ENCODE measurements around the gene TMEM181. TPM values are rescaled to one million over a fixed set of nuclear protein-coding genes. Genes with fewer than 3 reads are reported as not detected.
"Not testable (repeated sequence)": the region's sequence is repeated elsewhere in the genome, so short reads cannot be mapped to it uniquely, and the experiment has no call there.

The TMEM181 gene
- total RNA-seq, 2 donors from 2014 or later, result 13.9 to 14.4 TPM

DNA sequence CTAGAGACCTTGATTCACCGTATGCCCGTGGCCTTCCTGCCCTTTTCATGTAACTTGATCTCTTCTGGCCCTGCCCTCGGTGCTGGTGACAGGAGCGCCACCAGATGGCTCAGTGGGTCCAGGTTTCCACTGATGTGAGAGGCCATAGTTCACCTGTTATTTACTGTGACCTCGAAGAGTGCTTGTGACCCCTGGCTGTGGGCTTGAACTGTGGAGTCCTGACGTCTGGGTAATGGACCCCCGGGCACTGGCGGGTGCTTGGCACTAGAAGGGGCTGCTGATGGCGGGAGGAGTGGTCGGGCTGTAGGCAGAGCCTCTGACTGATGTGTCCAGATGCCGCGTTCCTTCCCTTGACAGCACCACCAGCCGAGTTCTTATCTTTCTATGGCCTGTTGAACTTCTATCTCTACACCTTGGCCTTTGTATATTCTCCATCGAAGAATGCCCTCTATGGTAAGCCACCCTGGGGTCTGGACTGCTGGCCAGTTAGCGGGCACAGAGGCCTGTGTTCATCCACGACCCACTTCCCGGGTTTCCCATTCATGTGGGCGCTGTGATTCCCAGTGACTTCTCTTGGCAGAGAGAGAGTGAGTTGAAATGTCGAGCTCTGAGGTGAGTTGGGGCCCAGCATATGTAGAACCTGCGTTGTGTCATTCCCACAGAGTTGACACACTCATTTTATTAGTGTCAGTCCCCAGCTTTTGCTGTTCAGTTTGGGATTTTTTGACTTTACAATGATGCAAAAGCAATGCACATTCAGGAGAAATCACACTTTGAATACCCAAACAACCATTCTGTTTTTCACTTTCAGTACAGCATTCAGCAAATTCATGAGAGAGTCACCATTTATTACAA lies 69.7 kb downstream of the TMEM181 start:
- no peaks in the 10 kb centered on the region for H3K27me3 ChIP-seq
- peak; percentile 56 for DNase-seq (ENCODE audit: low spot score)
- TF ChIP-seq, protein P1, sequence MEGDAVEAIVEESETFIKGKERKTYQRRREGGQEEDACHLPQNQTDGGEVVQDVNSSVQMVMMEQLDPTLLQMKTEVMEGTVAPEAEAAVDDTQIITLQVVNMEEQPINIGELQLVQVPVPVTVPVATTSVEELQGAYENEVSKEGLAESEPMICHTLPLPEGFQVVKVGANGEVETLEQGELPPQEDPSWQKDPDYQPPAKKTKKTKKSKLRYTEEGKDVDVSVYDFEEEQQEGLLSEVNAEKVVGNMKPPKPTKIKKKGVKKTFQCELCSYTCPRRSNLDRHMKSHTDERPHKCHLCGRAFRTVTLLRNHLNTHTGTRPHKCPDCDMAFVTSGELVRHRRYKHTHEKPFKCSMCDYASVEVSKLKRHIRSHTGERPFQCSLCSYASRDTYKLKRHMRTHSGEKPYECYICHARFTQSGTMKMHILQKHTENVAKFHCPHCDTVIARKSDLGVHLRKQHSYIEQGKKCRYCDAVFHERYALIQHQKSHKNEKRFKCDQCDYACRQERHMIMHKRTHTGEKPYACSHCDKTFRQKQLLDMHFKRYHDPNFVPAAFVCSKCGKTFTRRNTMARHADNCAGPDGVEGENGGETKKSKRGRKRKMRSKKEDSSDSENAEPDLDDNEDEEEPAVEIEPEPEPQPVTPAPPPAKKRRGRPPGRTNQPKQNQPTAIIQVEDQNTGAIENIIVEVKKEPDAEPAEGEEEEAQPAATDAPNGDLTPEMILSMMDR (IDR thresholded peaks at IDR 0.05), result peak in 1 of 2 donors; percentile 55
- H3K4me3 ChIP-seq, result no peak overlapping the region
- H3K36me3 ChIP-seq, result peaks cover 14% of the 10 kb centered on the region
- no peaks in the 10 kb centered on the region for H3K9me3 ChIP-seq
- peak overlapping the region; percentile 58 to 79 for H3K27ac ChIP-seq
- peaks cover 0 to 48% of the 10 kb centered on the region in 2 donors for H3K4me1 ChIP-seq

DNA sequence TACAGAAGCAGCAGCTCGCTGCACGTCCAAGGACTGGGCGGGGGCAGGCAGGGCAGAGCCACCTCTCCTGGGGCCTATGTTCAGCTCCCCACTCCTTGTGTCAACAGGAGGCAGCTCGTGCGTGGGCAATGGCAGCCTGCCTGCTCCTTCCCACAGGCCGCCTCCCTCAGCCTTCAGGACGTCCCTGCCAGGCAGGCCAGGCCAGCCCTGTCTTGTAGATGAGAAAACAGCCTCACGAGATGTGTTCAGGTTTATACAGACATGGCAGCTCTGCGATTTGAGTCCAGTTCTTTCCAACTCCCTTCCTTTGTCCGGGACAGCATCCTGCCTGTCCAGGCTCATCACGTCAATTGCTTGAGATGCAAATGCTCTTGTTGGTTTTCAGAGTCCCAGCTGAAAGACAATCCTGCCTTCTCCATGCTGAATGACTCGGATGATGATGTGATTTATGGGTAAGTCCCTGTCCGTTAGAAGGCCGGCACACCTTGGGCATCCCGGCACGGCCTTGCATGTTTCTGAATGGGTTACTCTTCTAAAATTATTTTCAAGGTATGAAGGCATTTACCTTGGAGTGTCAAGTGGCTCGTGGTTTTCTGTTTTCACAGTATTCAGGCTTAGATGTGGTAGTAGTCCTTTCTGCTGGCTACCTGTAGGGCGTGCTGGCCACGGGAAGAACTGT lies 71.2 kb downstream of the TMEM181 start:
- Histone ChIP-seq H3K4me3 (no peak overlapping the region), H3K27me3 (no peaks in the 10 kb centered on the region), H3K4me1 (peaks cover 0 to 48% of the 10 kb centered on the region in 2 donors), H3K9me3 (no peaks in the 10 kb centered on the region), H3K27ac (peak overlapping the region; percentile 77 to 86), H3K36me3 (peaks cover 20% of the 10 kb centered on the region)
- TF ChIP-seq, protein P1 (IDR thresholded peaks at IDR 0.05), result no peak
- DNase-seq (ENCODE audit: low spot score), result peak; percentile 80

DNA sequence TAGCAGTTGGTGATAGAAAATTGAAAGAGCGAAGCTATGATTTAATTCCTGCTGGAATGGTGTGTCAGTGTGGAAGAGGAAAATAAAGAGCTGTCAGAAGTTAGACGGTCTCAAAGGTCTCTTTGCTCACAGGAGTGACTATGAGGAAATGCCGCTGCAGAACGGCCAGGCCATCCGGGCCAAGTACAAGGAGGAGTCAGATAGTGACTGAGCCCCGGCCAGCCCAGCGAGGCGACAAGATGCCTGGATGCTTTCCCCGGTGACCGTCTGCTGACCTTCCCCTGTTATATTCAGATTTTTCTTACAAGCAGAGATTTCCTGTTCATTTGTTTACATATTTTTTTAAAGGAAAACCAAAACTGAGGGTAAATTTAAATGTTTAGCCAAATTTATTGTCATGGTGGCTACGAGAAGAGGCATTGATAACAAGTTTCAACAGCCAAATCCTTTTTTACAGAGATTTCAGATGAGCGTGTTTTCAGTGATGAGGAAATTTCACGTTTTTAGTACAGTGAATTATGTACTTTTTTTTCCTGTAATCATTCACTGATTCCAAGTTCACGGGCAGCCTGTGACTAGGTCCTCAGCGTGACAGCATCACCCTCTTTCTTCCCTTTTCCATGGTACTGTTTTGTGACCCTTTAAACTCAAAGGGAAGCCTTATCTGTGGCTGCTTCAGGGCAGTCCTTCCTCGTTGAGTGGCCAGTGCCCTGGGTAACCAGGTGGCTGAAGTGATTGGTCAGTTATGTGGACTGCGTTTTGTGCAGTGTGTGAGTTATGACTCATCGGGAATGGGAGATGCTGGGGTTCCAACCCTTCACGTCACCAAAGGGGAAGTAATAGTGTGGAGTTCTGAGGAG lies 72.0 kb downstream of the TMEM181 start:
- peak overlapping the region; percentile 77 to 86 for H3K27ac ChIP-seq
- TF ChIP-seq, protein P1 (IDR thresholded peaks at IDR 0.05), result no peak
- peaks cover 0 to 43% of the 10 kb centered on the region in 2 donors for H3K4me1 ChIP-seq
- no peak overlapping the region for H3K4me3 ChIP-seq
- H3K9me3 ChIP-seq, result no peaks in the 10 kb centered on the region
- peaks cover 21% of the 10 kb centered on the region for H3K36me3 ChIP-seq
- peak; percentile 93 for DNase-seq (ENCODE audit: low spot score)
- no peaks in the 10 kb centered on the region for H3K27me3 ChIP-seq

DNA sequence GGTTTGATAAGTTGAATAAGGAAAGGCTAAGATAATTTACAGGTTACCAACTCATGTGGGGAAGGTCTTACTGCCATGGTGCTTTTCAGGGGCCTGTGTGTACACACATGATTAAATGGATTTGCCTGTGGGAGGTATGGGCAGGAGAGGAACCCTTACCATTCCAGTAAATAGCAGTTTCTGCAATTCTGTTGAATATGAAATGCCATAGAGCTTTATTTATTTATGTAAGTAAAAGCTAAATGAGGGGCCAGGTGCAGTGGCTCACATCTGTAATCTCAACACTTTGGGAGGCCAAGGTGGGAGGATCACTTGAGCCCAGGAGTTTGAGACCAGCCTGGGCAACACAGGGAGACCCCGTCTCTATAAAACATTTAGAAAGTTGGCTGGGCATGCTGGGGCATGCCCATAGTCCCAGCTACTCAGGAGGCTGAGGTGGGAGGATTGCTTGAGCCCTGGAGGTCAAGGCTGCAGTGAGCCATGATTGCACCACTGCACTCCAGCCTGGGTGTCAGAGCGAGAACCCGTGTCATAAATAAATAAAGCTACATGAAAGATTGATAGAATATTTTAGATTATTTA lies 72.7 kb downstream of the TMEM181 start:
- H3K27me3 ChIP-seq, H3K4me3 ChIP-seq, H3K9me3 ChIP-seq: not testable (repeated sequence)
- peak overlapping the region; percentile 77 to 86 for H3K27ac ChIP-seq
- H3K36me3 ChIP-seq, result peaks cover 29% of the 10 kb centered on the region
- DNase-seq (ENCODE audit: low spot score), result peak; percentile 52
- peaks cover 0 to 38% of the 10 kb centered on the region in 2 donors for H3K4me1 ChIP-seq

DNA sequence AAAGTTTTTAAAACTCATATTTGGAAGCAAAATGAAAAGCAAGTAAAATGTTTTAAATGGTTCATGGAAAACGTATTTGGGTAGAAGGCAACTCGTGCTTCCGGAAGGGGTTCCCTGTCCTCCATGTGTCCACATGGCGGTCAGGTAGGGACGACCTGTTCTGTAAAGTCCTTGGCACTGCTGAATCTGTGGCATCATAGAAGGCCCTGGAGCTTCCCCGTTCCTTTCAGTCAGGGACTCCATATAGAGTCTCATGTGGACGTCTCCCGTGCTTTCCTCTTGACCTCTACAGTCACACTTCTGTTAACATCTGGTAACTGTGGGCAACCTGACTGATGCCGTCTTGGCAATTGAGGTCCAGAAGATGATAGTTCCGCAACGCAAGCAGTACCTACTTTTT lies 73.2 kb downstream of the TMEM181 start:
- Histone ChIP-seq H3K4me1 (peaks cover 0 to 35% of the 10 kb centered on the region in 2 donors), H3K27ac (peak overlapping the region; percentile 77 to 86), H3K36me3 (peaks cover 30% of the 10 kb centered on the region), H3K27me3 (no peaks in the 10 kb centered on the region), H3K9me3 (no peaks in the 10 kb centered on the region), H3K4me3 (no peak overlapping the region)
- TF ChIP-seq, protein P1 (IDR thresholded peaks at IDR 0.05), result no peak
- peak; percentile 57 for DNase-seq (ENCODE audit: low spot score)
